SK-N-SH (cell line): ENCODE measurements around the gene KCTD3. TPM values are rescaled to one million over a fixed set of nuclear protein-coding genes. Genes with fewer than 3 reads are reported as not detected.

ENCODE experiments used
- CTCF ChIA-PET: fragments of 300-600, 350-600 bp; formaldehyde crosslinking; extraction: SDS; loops from one replicate; lab custom pipeline; 2021; lab: Yijun Ruan, JAX
- POLR2A ChIA-PET: fragments of 350-600 bp; sonication (Branson Sonifier 250); formaldehyde crosslinking; extraction: SDS; loops from one replicate; lab custom pipeline; 2020; ENCODE audit warnings: antibody characterized with exemption, inconsistent platforms; lab: Yijun Ruan, JAX
- DNase-seq: peaks from one replicate; pipeline ENCODE4 v3.0.0; 2012
- H2AFZ ChIP-seq: fragments of 200-600 bp; sonication (generic); 2 replicates; pipeline ENCODE4 v1.8.1; 2016; ENCODE audit warnings: antibody characterized with exemption, mild to moderate bottlenecking, low read depth
- H3F3A ChIP-seq: fragments of 200-600 bp; sonication (generic); replicated peaks from 2 replicates; pipeline ENCODE3; 2016; ENCODE audit warnings: antibody characterized with exemption, mild to moderate bottlenecking; ENCODE audit not compliant: insufficient read depth
- H3K27ac ChIP-seq, 2 experiments: fragments of 200-500 bp in 1 of 2; fragments of 200-600 bp in 1 of 2; sonication (Bioruptor generic) in 1 of 2; sonication (generic), shearing (Covaris generic) in 1 of 2; 2 replicates each; pipeline versions ENCODE4 v1.5.1 to v1.6.1; 2014 to 2016; ENCODE audit warnings: low read depth in 2 of 2, inconsistent platforms in 1 of 2, low read length in 1 of 2, mild to moderate bottlenecking in 1 of 2, mixed read lengths in 1 of 2
- H3K27me3 ChIP-seq: fragments of 200-600 bp; sonication (generic), shearing (Covaris generic); 2 replicates; pipeline ENCODE4 v1.6.1; 2016; ENCODE audit warnings: mixed run types; ENCODE audit not compliant: insufficient read depth
- H3K36me3 ChIP-seq, 2 experiments: fragments of 200-500 bp in 1 of 2; fragments of 200-600 bp in 1 of 2; sonication (Bioruptor generic) in 1 of 2; sonication (generic) in 1 of 2; replicated peaks in 1 of 2; 2 replicates each; pipeline versions ENCODE3 to v1.5.1; 2014 to 2016; ENCODE audit warnings: low read length in 1 of 2, mild to moderate bottlenecking in 1 of 2; ENCODE audit not compliant: insufficient read depth in 2 of 2, control insufficient read depth in 1 of 2
- H3K4me1 ChIP-seq, 2 experiments: fragments of 200-500 bp in 1 of 2; fragments of 200-600 bp in 1 of 2; sonication (Bioruptor generic) in 1 of 2; sonication (generic), shearing (Covaris generic) in 1 of 2; 2 replicates each; pipeline versions ENCODE4 v1.5.1 to v1.6.1; 2014 to 2016; ENCODE audit warnings: low read depth in 1 of 2, low read length in 1 of 2, mixed run types in 1 of 2; ENCODE audit not compliant: insufficient read depth in 2 of 2, control insufficient read depth in 1 of 2
- H3K4me2 ChIP-seq: fragments of 200-600 bp; sonication (generic), shearing (Covaris generic); 2 replicates; pipeline ENCODE4 v1.6.1; 2017; ENCODE audit warnings: mixed run types
- H3K4me3 ChIP-seq, 2 experiments: fragments of 200-500 bp in 1 of 2; fragments of 200-600 bp in 1 of 2; sonication (Bioruptor generic) in 1 of 2; sonication (generic), shearing (Covaris generic) in 1 of 2; 2 replicates each; pipeline versions ENCODE4 v1.5.1 to v1.8.1; 2014 to 2016; ENCODE audit warnings: low read depth in 2 of 2, inconsistent platforms in 1 of 2, low read length in 1 of 2, mild to moderate bottlenecking in 1 of 2, mixed read lengths in 1 of 2, moderate library complexity in 1 of 2
- H3K79me2 ChIP-seq: fragments of 200-600 bp; sonication (generic); 2 replicates; pipeline ENCODE4 v1.8.1; 2017; ENCODE audit warnings: mild to moderate bottlenecking; ENCODE audit not compliant: insufficient read depth
- H3K9ac ChIP-seq: fragments of 200-600 bp; sonication (generic); 2 replicates; pipeline ENCODE4 v1.6.1; 2017; ENCODE audit warnings: mixed run types
- H3K9me2 ChIP-seq: fragments of 200-600 bp; sonication (generic); 2 replicates; pipeline ENCODE4 v1.6.1; 2017; ENCODE audit warnings: mixed run types
- H3K9me3 ChIP-seq: fragments of 200-600 bp; sonication (generic); 2 replicates; pipeline ENCODE4 v1.6.1; 2017; ENCODE audit warnings: mixed run types, mild to moderate bottlenecking, moderate library complexity
- H4K20me1 ChIP-seq: fragments of 200-600 bp; sonication (generic); 2 replicates; pipeline ENCODE4 v1.6.1; 2017; ENCODE audit warnings: mild to moderate bottlenecking, mixed run types; ENCODE audit not compliant: insufficient read depth
- CHD2 ChIP-seq: fragments of 150-350 bp; IDR thresholded peaks from 2 replicates; pipeline ENCODE4 v1.6.1; 2018; ENCODE audit warnings: low read length; ENCODE audit not compliant: partially characterized antibody
- CTCF ChIP-seq: fragments of 200-600 bp; sonication (generic); IDR thresholded peaks from 2 replicates; pipeline ENCODE4 v1.6.1; 2017; ENCODE audit warnings: antibody characterized with exemption, mild to moderate bottlenecking, moderate library complexity
- ELF1 ChIP-seq: IDR thresholded peaks from 2 replicates; pipeline ENCODE4 v1.4.0; 2012
- EZH2phosphoT487 ChIP-seq: fragments of 200-600 bp; sonication (generic); IDR thresholded peaks from 2 replicates; pipeline ENCODE4 v1.6.1; 2017; ENCODE audit warnings: low read depth, mixed run types, mild to moderate bottlenecking, antibody characterized with exemption, moderate library complexity, borderline replicate concordance
- GABPA ChIP-seq: IDR thresholded peaks from 2 replicates; pipeline ENCODE4 v1.4.0; 2012; ENCODE audit warnings: low read depth, mild to moderate bottlenecking
- GATA2 ChIP-seq: sonication (generic); formaldehyde crosslinking; IDR thresholded peaks from 2 replicates; pipeline ENCODE4 v1.5.0; 2020; ENCODE audit warnings: mild to moderate bottlenecking, missing genetic modification reagents
- JUND ChIP-seq: IDR thresholded peaks from 2 replicates; pipeline ENCODE4 v1.4.0; 2012
- MAX ChIP-seq: IDR thresholded peaks from 2 replicates; pipeline ENCODE4 v1.4.0; 2012; ENCODE audit warnings: low read depth
- MXI1 ChIP-seq: IDR thresholded peaks from 2 replicates; pipeline ENCODE4 v1.6.1; 2012; ENCODE audit warnings: mild to moderate bottlenecking, low read depth, low read length, improper control_type of control experiment
- NFIC ChIP-seq: IDR thresholded peaks from 2 replicates; pipeline ENCODE4 v1.4.0; 2012; ENCODE audit warnings: borderline replicate concordance
- NRF1 ChIP-seq: IDR thresholded peaks from 2 replicates; pipeline ENCODE4 v1.6.1; 2012; ENCODE audit warnings: low read depth, mild to moderate bottlenecking, low read length
- RFX5 ChIP-seq: IDR thresholded peaks from 2 replicates; pipeline ENCODE4 v1.6.1; 2012; ENCODE audit warnings: mild to moderate bottlenecking, improper control_type of control experiment, low read length
- TAF1 ChIP-seq: IDR thresholded peaks from 2 replicates; pipeline ENCODE4 v1.6.1; 2012; ENCODE audit warnings: low read depth, mild to moderate bottlenecking, low read length, moderate library complexity, borderline replicate concordance
- TEAD4 ChIP-seq: IDR thresholded peaks from 2 replicates; pipeline ENCODE4 v1.4.0; 2012; ENCODE audit warnings: mild to moderate bottlenecking, borderline replicate concordance; ENCODE audit not compliant: insufficient read depth
- USF1 ChIP-seq: IDR thresholded peaks from 2 replicates; pipeline ENCODE4 v1.4.0; 2012; ENCODE audit warnings: low read depth, borderline replicate concordance
- ZBTB33 ChIP-seq: IDR thresholded peaks from 2 replicates; pipeline ENCODE4 v1.4.0; 2012; ENCODE audit warnings: low read depth, borderline replicate concordance
- WGBS: methylation state at CpG from one replicate; pipeline ENCODE4 v1.1.6; 2017; ENCODE audit warnings: low lambda C conversion rate; 5-methylcytosine and 5-hydroxymethylcytosine counted together
- polyA plus RNA-seq, 3 experiments: library from polyadenylated mRNA; depleted of rRNA; stranded (reverse); fragments of >200 nt; gene quantifications; 2 replicates each; pipeline ENCODE4 v1.2.3, GENCODE V29; 2012

KCTD3 gene
- polyA plus RNA-seq, 1 of the 3 experiments (the other 2 are of a cell fraction) = 34.8 TPM

- Histone ChIP-seq H3K27ac (no peak overlapping the region), H3K4me3 (no peak overlapping the region), H3F3A (no peaks in the 10 kb centered on the region), H3K9ac (no peak overlapping the region), H3K27me3 (no peaks in the 10 kb centered on the region), H3K79me2 (no peaks in the 10 kb centered on the region), H3K36me3 (no peaks in the 10 kb centered on the region), H3K9me3 (no peaks in the 10 kb centered on the region), H2AFZ (no peak overlapping the region), H3K4me1 (no peaks in the 10 kb centered on the region; a peak in 2 of 4 replicates), H3K4me2 (no peak overlapping the region), H3K9me2 (no peaks in the 10 kb centered on the region), H4K20me1 (no peaks in the 10 kb centered on the region)
- ChIA-PET POLR2A (no interaction called here), CTCF (no interaction called here)
- TF ChIP-seq ZBTB33 (no peak), TAF1 (no peak), CHD2 (no peak), RFX5 (no peak), CTCF (no peak), JUND (no peak), NFIC (no peak), MAX (no peak), USF1 (no peak), EZH2phosphoT487 (no peak), NRF1 (no peak), MXI1 (no peak), ELF1 (no peak), TEAD4 (no peak), GATA2 (CRISPR knock-in tag) (no peak), GABPA (no peak)
- DNase-seq = no peak
- 89% methylated on average over 2 of the region's 2 CpGs for WGBS
These were observed 78.8 kb downstream of the KCTD3 start for GRCh38 chr1:215645861-215646260.
